ENCODE measurements around the gene LRRFIP2. TPM values are rescaled to one million over a fixed set of nuclear protein-coding genes. Genes with fewer than 3 reads are reported as not detected.
A peak's percentile ranks its signal among the peaks of the same experiment; 100 is the strongest.

The LRRFIP2 gene
- total RNA-seq, 1 donor from 2014 or later = 36.7 TPM

DNA sequence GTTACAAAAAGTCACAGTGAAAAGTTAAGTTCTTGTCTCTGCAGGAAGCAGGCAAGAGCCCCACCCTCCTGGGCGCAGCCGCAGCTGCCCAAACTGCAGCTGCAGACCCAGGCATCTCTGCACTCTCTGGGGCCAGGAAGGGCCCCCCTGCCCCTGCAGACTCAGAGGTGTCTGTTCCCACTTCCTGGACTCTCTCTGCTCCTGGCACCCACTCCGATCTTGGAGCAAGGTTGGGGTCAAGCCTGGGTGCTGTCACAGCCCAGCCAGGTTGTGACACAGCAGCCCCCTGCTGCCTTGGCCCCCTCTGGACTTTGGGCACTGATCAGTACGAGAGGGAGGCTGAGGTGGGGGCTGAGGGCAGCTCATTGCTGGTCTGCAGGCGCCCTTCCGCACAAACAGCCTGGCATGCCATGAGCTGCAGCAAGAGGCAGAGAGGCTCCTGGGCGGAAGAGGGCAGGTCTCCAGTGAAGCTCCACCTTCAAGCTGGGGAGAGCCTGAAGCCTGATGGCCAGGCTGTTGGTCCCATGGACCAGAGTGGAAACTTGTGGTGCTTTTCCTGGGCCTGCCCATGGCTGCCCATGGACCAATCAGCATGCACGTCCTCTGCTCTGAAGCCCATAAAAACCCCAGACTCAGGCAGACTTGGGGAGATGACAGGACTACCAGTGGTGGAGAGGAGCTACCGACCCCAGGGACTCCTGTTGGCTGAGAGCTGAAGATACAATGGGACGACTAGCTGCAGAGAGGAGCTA, 42.9 kb upstream of the LRRFIP2 start:
- Mint-ChIP-seq H3K4me1 (no peaks in the 10 kb centered on the region), H3K4me3 (no peak overlapping the region), H3K9me3 (no peaks in the 10 kb centered on the region), H3K27ac (no peak overlapping the region), H3K36me3 (no peaks in the 10 kb centered on the region), H3K27me3 (ENCODE audit: insufficient read depth, low read depth) (no peaks in the 10 kb centered on the region)
- no peak for DNase-seq (ENCODE audit: low spot score)
- no peaks in the 10 kb centered on the region for H3K9me3 ChIP-seq (ENCODE audit: low read depth)
- no peaks in the 10 kb centered on the region for H3K79me2 ChIP-seq (ENCODE audit: low read depth)
- no peaks in the 10 kb centered on the region for H3K4me1 ChIP-seq
- no peak overlapping the region for H2AFZ ChIP-seq (replicated peaks)
- no peak overlapping the region for H3K27ac ChIP-seq
- H3K4me3 ChIP-seq = no peak overlapping the region
- TF ChIP-seq EZH2 (IDR thresholded peaks at IDR 0.05) (no peak), EZH2phosphoT487 (IDR thresholded peaks at IDR 0.05) (no peak)
- TF ChIP-seq, protein P1, sequence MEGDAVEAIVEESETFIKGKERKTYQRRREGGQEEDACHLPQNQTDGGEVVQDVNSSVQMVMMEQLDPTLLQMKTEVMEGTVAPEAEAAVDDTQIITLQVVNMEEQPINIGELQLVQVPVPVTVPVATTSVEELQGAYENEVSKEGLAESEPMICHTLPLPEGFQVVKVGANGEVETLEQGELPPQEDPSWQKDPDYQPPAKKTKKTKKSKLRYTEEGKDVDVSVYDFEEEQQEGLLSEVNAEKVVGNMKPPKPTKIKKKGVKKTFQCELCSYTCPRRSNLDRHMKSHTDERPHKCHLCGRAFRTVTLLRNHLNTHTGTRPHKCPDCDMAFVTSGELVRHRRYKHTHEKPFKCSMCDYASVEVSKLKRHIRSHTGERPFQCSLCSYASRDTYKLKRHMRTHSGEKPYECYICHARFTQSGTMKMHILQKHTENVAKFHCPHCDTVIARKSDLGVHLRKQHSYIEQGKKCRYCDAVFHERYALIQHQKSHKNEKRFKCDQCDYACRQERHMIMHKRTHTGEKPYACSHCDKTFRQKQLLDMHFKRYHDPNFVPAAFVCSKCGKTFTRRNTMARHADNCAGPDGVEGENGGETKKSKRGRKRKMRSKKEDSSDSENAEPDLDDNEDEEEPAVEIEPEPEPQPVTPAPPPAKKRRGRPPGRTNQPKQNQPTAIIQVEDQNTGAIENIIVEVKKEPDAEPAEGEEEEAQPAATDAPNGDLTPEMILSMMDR (IDR thresholded peaks at IDR 0.05) = no peak
- no peaks in the 10 kb centered on the region for H3K27me3 ChIP-seq
- H3K9ac ChIP-seq = no peak overlapping the region
- no peaks in the 10 kb centered on the region for H3F3A ChIP-seq (ENCODE audit: low read depth)
- H3K4me2 ChIP-seq = no peak overlapping the region
- no peaks in the 10 kb centered on the region for H4K20me1 ChIP-seq (ENCODE audit: low read depth)
- no peaks in the 10 kb centered on the region for H3K36me3 ChIP-seq

GRCh38 chr3:37216597-37217097, 42.3 kb upstream of the LRRFIP2 start:
- H3K27ac Mint-ChIP-seq = no peak overlapping the region
- DNase-seq (ENCODE audit: low spot score) = no peak
- H3K4me1 ChIP-seq = no peaks in the 10 kb centered on the region
- H4K20me1 ChIP-seq (ENCODE audit: low read depth) = no peaks in the 10 kb centered on the region
- no peaks in the 10 kb centered on the region for H3K36me3 Mint-ChIP-seq
- H3F3A ChIP-seq (ENCODE audit: low read depth) = no peaks in the 10 kb centered on the region
- H3K9me3 Mint-ChIP-seq = no peaks in the 10 kb centered on the region
- H3K4me1 Mint-ChIP-seq = no peaks in the 10 kb centered on the region
- peaks cover 2% of the 10 kb centered on the region for H3K27me3 Mint-ChIP-seq (ENCODE audit: insufficient read depth, low read depth)
- H3K27ac ChIP-seq = no peak overlapping the region
- no peak overlapping the region for H3K4me3 Mint-ChIP-seq
- no peak overlapping the region for H3K4me2 ChIP-seq
- H3K9ac ChIP-seq = no peak overlapping the region
- no peaks in the 10 kb centered on the region for H3K36me3 ChIP-seq
- no peaks in the 10 kb centered on the region for H3K79me2 ChIP-seq (ENCODE audit: low read depth)
- H3K27me3 ChIP-seq = no peaks in the 10 kb centered on the region
- TF ChIP-seq EZH2 (IDR thresholded peaks at IDR 0.05) = no peak
- no peak for TF ChIP-seq EZH2phosphoT487 (IDR thresholded peaks at IDR 0.05)
- TF ChIP-seq, protein P1 (IDR thresholded peaks at IDR 0.05) = no peak
- H3K9me3 ChIP-seq (ENCODE audit: low read depth) = no peaks in the 10 kb centered on the region
- no peak overlapping the region for H2AFZ ChIP-seq (replicated peaks)
- H3K4me3 ChIP-seq = no peak overlapping the region

DNA sequence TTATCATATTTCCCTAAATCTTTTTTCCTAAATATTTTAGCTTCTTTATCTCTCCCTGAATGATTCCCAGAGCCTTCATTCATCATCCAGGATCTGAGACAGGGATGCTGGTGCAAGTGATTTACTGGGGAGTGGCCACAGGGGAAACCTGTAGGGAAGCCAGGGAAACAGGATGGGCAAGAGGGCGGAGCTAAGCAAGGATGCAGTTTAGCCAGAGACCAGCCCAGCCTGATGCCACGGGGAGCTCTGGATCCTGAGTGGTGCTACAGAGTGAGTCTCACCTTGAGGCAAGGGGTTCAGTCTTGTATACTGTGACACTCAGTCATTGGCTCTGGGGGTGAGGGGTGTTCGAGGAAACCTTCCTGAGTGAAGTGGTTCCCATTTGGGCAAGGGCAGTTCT, 39.7 kb upstream of the LRRFIP2 start:
- H3K4me3 Mint-ChIP-seq = no peak overlapping the region

More for the DNA sequence above, 39.7 kb upstream of the LRRFIP2 start:
- no peak overlapping the region for H3K27ac Mint-ChIP-seq
- Histone ChIP-seq H3K4me3 (no peak overlapping the region), H3K27ac (no peak overlapping the region), H3K9ac (no peak overlapping the region), H4K20me1 (ENCODE audit: low read depth) (no peaks in the 10 kb centered on the region), H3K9me3 (ENCODE audit: low read depth) (no peaks in the 10 kb centered on the region), H3K4me2 (no peak overlapping the region), H3F3A (ENCODE audit: low read depth) (no peaks in the 10 kb centered on the region), H3K36me3 (no peaks in the 10 kb centered on the region), H3K27me3 (no peaks in the 10 kb centered on the region), H3K79me2 (ENCODE audit: low read depth) (no peaks in the 10 kb centered on the region), H3K4me1 (no peaks in the 10 kb centered on the region), H2AFZ (replicated peaks) (no peak overlapping the region)
- no peaks in the 10 kb centered on the region for H3K4me1 Mint-ChIP-seq
- no peak for TF ChIP-seq EZH2phosphoT487 (IDR thresholded peaks at IDR 0.05)
- TF ChIP-seq, protein P1 (IDR thresholded peaks at IDR 0.05) = no peak
- no peak for TF ChIP-seq EZH2 (IDR thresholded peaks at IDR 0.05)
- no peaks in the 10 kb centered on the region for H3K36me3 Mint-ChIP-seq
- H3K27me3 Mint-ChIP-seq (ENCODE audit: insufficient read depth, low read depth) = peaks cover 2% of the 10 kb centered on the region
- DNase-seq (ENCODE audit: low spot score) = peak; percentile 6
- H3K9me3 Mint-ChIP-seq = no peaks in the 10 kb centered on the region
